Activated B cell treated with CpG ODN at 0.5 μM for 24 hours (primary cell): ENCODE results near the gene CSDE1. TPM values are rescaled to one million over a fixed set of nuclear protein-coding genes. Genes with fewer than 3 reads are reported as not detected.
"Not testable (repeated sequence)": the region's sequence is repeated elsewhere in the genome, so short reads cannot be mapped to it uniquely, and the experiment has no call there.

ENCODE experiments used
- ATAC-seq: fragments of 200-7000 bp; cut with Tn5 transposase; one replicate; pipeline ENCODE4 v1.10.0; 2021; ENCODE audit warnings: low read depth, mild to moderate bottlenecking, moderate library complexity
- CTCF ChIA-PET: fragments of 350-600 bp; sonication (Branson Sonifier 250); formaldehyde crosslinking; loops from one replicate; lab custom pipeline; 2021; ENCODE audit warnings: antibody characterized with exemption; lab: Charles Lee
- POLR2A ChIA-PET: fragments of 350-600 bp; sonication (Branson Sonifier 250); formaldehyde crosslinking; loops from one replicate; lab custom pipeline; 2021; ENCODE audit warnings: antibody characterized with exemption; lab: Charles Lee
- DNase-seq: peaks from one replicate; pipeline ENCODE4 v3.0.0; 2022
- H3K27ac Mint-ChIP-seq: one replicate; pipeline ENCODE4 v1.8.0; 2020; ENCODE audit warnings: mixed read lengths
- H3K27me3 Mint-ChIP-seq: one replicate; pipeline ENCODE4 v1.8.0; 2021; ENCODE audit warnings: mixed read lengths
- H3K36me3 Mint-ChIP-seq: one replicate; pipeline ENCODE4 v1.8.0; 2021; ENCODE audit warnings: low read depth, mixed read lengths
- H3K4me1 Mint-ChIP-seq: one replicate; pipeline ENCODE4 v1.8.0; 2021; ENCODE audit warnings: mixed read lengths
- H3K4me3 Mint-ChIP-seq: one replicate; pipeline ENCODE4 v1.8.0; 2020; ENCODE audit warnings: mild to moderate bottlenecking, mixed read lengths
- H3K9me3 Mint-ChIP-seq: one replicate; pipeline ENCODE4 v1.8.0; 2020; ENCODE audit warnings: mixed read lengths
- CTCF ChIP-seq: fragments of 200-600 bp; IDR thresholded peaks from one replicate; pipeline ENCODE4 v1.8.0; 2022; ENCODE audit warnings: antibody characterized with exemption, mild to moderate bottlenecking
- intact Hi-C: fragments of 100-400 bp; cut with micrococcal nuclease; formaldehyde crosslinking; loops from one replicate; pipeline ENCODE4 v1.15.1; 2024
- total RNA-seq: library from RNA; stranded (reverse); gene quantifications from 2 replicates; pipeline ENCODE4 v1.2.3, GENCODE V29; 2022

The CSDE1 gene
- total RNA-seq, 1 donor from 2014 or later: 416 TPM

- ChIA-PET CTCF (no interaction called here), POLR2A (interaction anchor here (2.4 to 3.3 kb wide), 2 partner anchors 24 to 40 kb away, joined by 20 to 30 read pairs; partner anchors contain the start of genes NRAS and SIKE1)
- TF ChIP-seq CTCF: no peak
- peak overlapping the region; percentile 100 for H3K4me3 Mint-ChIP-seq
- H3K36me3 Mint-ChIP-seq: peaks cover 30% of the 10 kb centered on the region
- intact Hi-C loops: loop anchor here (2.0 to 10.0 kb wide), 5 partner anchors 13 to 1801 kb away; partner anchors contain the start of genes LRIG2, PHTF1 and SLC16A1
- H3K4me1 Mint-ChIP-seq: peaks cover 71% of the 10 kb centered on the region
- no peaks in the 10 kb centered on the region for H3K27me3 Mint-ChIP-seq
- H3K27ac Mint-ChIP-seq: peak overlapping the region; percentile 100
- no peaks in the 10 kb centered on the region for H3K9me3 Mint-ChIP-seq
- no peak for ATAC-seq
- DNase-seq: no peak
Observed at GRCh38 chr1:114756009-114756892, 1.5 kb downstream of the CSDE1 start.

- H3K4me1 Mint-ChIP-seq: peaks cover 81% of the 10 kb centered on the region
- DNase-seq (no peak), ATAC-seq (no peak)
- intact Hi-C loops: loop anchor here (5.0 to 10.0 kb wide), 4 partner anchors 340 to 1800 kb away; partner anchors contain the start of genes LRIG2, PHTF1 and SLC16A1
- peak overlapping the region; percentile 100 for H3K27ac Mint-ChIP-seq
- CTCF ChIA-PET: no interaction called here
- no peak for TF ChIP-seq CTCF
- H3K27me3 Mint-ChIP-seq: no peaks in the 10 kb centered on the region
- POLR2A ChIA-PET: interaction anchor here (3.3 kb wide), 1 partner anchor 39 kb away, joined by 30 read pairs; the partner anchor contains the start of gene NRAS
- peak overlapping the region; percentile 100 for H3K4me3 Mint-ChIP-seq
- no peaks in the 10 kb centered on the region for H3K9me3 Mint-ChIP-seq
- peaks cover 32% of the 10 kb centered on the region for H3K36me3 Mint-ChIP-seq
Observed at GRCh38 chr1:114755006-114755931, 2.5 kb downstream of the CSDE1 start.

- peaks cover 90% of the 10 kb centered on the region for H3K4me1 Mint-ChIP-seq
- H3K27me3 Mint-ChIP-seq, H3K4me3 Mint-ChIP-seq, POLR2A ChIA-PET, H3K27ac Mint-ChIP-seq, ATAC-seq, CTCF ChIA-PET, H3K9me3 Mint-ChIP-seq, DNase-seq: not testable (repeated sequence)
- H3K36me3 Mint-ChIP-seq: peaks cover 46% of the 10 kb centered on the region
- intact Hi-C loops: loop anchor here (10.0 kb wide), 3 partner anchors 341 to 1799 kb away; partner anchors contain the start of genes LRIG2 and SLC16A1
Observed at GRCh38 chr1:114753702-114754101, 4.1 kb downstream of the CSDE1 start.

- Mint-ChIP-seq H3K36me3 (peaks cover 52% of the 10 kb centered on the region), H3K4me1 (peaks cover 91% of the 10 kb centered on the region), H3K27me3 (no peaks in the 10 kb centered on the region), H3K9me3 (no peaks in the 10 kb centered on the region), H3K27ac (no peak overlapping the region), H3K4me3 (no peak overlapping the region)
- TF ChIP-seq CTCF: no peak
- ChIA-PET CTCF (no interaction called here), POLR2A (no interaction called here)
- no peak for DNase-seq
- intact Hi-C loops: loop anchor here (10.0 kb wide), 3 partner anchors 342 to 1798 kb away; partner anchors contain the start of genes LRIG2 and SLC16A1
- no peak for ATAC-seq
Observed at GRCh38 chr1:114753143-114753542, 4.6 kb downstream of the CSDE1 start.

- Mint-ChIP-seq H3K4me3 (no peak overlapping the region), H3K9me3 (no peaks in the 10 kb centered on the region), H3K4me1 (peaks cover 79% of the 10 kb centered on the region), H3K27me3 (no peaks in the 10 kb centered on the region), H3K36me3 (peaks cover 58% of the 10 kb centered on the region), H3K27ac (no peak overlapping the region)
- ChIA-PET POLR2A (interaction anchor here (1.4 kb wide), 1 partner anchor 30 kb away, joined by 4 read pairs; the partner anchor contains the start of gene SIKE1), CTCF (no interaction called here)
- DNase-seq: no peak
- no peak for ATAC-seq
- TF ChIP-seq CTCF: no peak
- intact Hi-C loops: loop anchor here (10.0 kb wide), 3 partner anchors 344 to 1796 kb away; partner anchors contain the start of genes LRIG2 and SLC16A1
Observed at GRCh38 chr1:114750780-114751179, 7.0 kb downstream of the CSDE1 start.
